Nephron progenitor cell (in vitro differentiated cells): ENCODE results near the gene WDR47.

ENCODE experiments used
- DNase-seq: peaks from one replicate; pipeline ENCODE4 v3.0.0; 2021
- H3K27ac Mint-ChIP-seq: 2 replicates; pipeline ENCODE4 v1.8.0; 2021; ENCODE audit warnings: mild to moderate bottlenecking, moderate library complexity, mixed read lengths
- H3K27me3 Mint-ChIP-seq: 2 replicates; pipeline ENCODE4 v1.8.0; 2021; ENCODE audit warnings: mild to moderate bottlenecking, low read depth, mixed read lengths; ENCODE audit not compliant: poor library complexity
- H3K36me3 Mint-ChIP-seq: 2 replicates; pipeline ENCODE4 v1.8.0; 2021; ENCODE audit warnings: low read depth, mixed read lengths
- H3K4me1 Mint-ChIP-seq: 2 replicates; pipeline ENCODE4 v1.8.0; 2021; ENCODE audit warnings: mixed read lengths
- H3K4me3 Mint-ChIP-seq: 2 replicates; pipeline ENCODE4 v1.8.0; 2021; ENCODE audit warnings: mild to moderate bottlenecking, moderate library complexity, mixed read lengths
- H3K9me3 Mint-ChIP-seq: 2 replicates; pipeline ENCODE4 v1.8.0; 2021; ENCODE audit warnings: mild to moderate bottlenecking, moderate library complexity, mixed read lengths
- CTCF ChIP-seq: fragments of 200-600 bp; sonication (generic); IDR thresholded peaks from 2 replicates; pipeline ENCODE4 v1.5.0; 2021; ENCODE audit warnings: antibody characterized with exemption

Gene WDR47

GRCh38 chr1:109041621-109042468 is at the start of gene WDR47:
WDR47 (minus strand) TSS chr1:109042102; CDS start chr1:109023512, 18,590 bp downstream.
- H3K36me3 Mint-ChIP-seq = no peaks in the 10 kb centered on the region
- H3K27me3 Mint-ChIP-seq = peaks cover 17% of the 10 kb centered on the region
- H3K9me3 Mint-ChIP-seq = no peaks in the 10 kb centered on the region
- peak within 1 kb of the TSS; percentile 93 for H3K4me3 Mint-ChIP-seq
- peak; percentile 90 for DNase-seq
- peaks cover 16% of the 10 kb centered on the region for H3K4me1 Mint-ChIP-seq
- no peak for TF ChIP-seq CTCF
- H3K27ac Mint-ChIP-seq = peak within 1 kb of the TSS; percentile 72

- TF ChIP-seq CTCF = no peak
- H3K27me3 Mint-ChIP-seq = no peaks in the 10 kb centered on the region
- H3K4me1 Mint-ChIP-seq = peaks cover 28% of the 10 kb centered on the region
- H3K36me3 Mint-ChIP-seq = peaks cover 32% of the 10 kb centered on the region
- H3K27ac Mint-ChIP-seq = peak overlapping the region; percentile 89
- H3K9me3 Mint-ChIP-seq = peaks cover 17% of the 10 kb centered on the region
- H3K4me3 Mint-ChIP-seq = peak overlapping the region; percentile 91
- peak; percentile 17 for DNase-seq
Observed at GRCh38 chr1:109091078-109091838, 49.4 kb upstream of the WDR47 start.

GRCh38 chr1:109090196-109091077 is 48.5 kb upstream of the WDR47 start, which contains the start of gene TMEM167B:
TMEM167B (plus strand) TSS chr1:109090764; CDS start chr1:109090873, 109 bp downstream.
- Mint-ChIP-seq H3K36me3 (peaks cover 32% of the 10 kb centered on the region), H3K4me3 (peak within 1 kb of the TSS; percentile 91)

GRCh38 chr1:109089242-109090015 is 47.5 kb upstream of the WDR47 start:
- peaks cover 17% of the 10 kb centered on the region for H3K9me3 Mint-ChIP-seq
- TF ChIP-seq CTCF = no peak
- H3K4me3 Mint-ChIP-seq = peak overlapping the region; percentile 91
- peaks cover 28% of the 10 kb centered on the region for H3K4me1 Mint-ChIP-seq
- DNase-seq = peak; percentile 38
- peaks cover 26% of the 10 kb centered on the region for H3K36me3 Mint-ChIP-seq
- peaks cover 5% of the 10 kb centered on the region for H3K27me3 Mint-ChIP-seq
- peak overlapping the region; percentile 51 for H3K27ac Mint-ChIP-seq

More at GRCh38 chr1:109090196-109091077, 48.5 kb upstream of the WDR47 start, which contains the start of gene TMEM167B:
- peak within 1 kb of the TSS; percentile 94 for H3K27ac Mint-ChIP-seq
- peaks cover 17% of the 10 kb centered on the region for H3K9me3 Mint-ChIP-seq
- H3K27me3 Mint-ChIP-seq = peaks cover 5% of the 10 kb centered on the region
- peak; percentile 81 for DNase-seq
- peaks cover 28% of the 10 kb centered on the region for H3K4me1 Mint-ChIP-seq
- TF ChIP-seq CTCF = no peak
